Type B pancreatic cell (in vitro differentiated cells): ENCODE data around the gene FYB1. TPM values are rescaled to one million over a fixed set of nuclear protein-coding genes. Genes with fewer than 3 reads are reported as not detected.

ENCODE experiments used
- DNase-seq: peaks from one replicate; pipeline ENCODE4 v3.0.0; 2021; ENCODE audit warnings: mixed read lengths; ENCODE audit not compliant: unreplicated experiment; ENCODE audit errors: extremely low spot score
- H3K27ac Mint-ChIP-seq: 2 replicates; pipeline ENCODE4 v1.8.0; 2021; ENCODE audit warnings: mild to moderate bottlenecking, mixed read lengths
- H3K27me3 Mint-ChIP-seq: 2 replicates; pipeline ENCODE4 v1.8.0; 2021; ENCODE audit warnings: mixed read lengths
- H3K36me3 Mint-ChIP-seq: 2 replicates; pipeline ENCODE4 v1.8.0; 2021; ENCODE audit warnings: mixed read lengths
- H3K4me1 Mint-ChIP-seq: one replicate; pipeline ENCODE4 v1.8.0; 2021; ENCODE audit warnings: mixed read lengths; ENCODE audit not compliant: unreplicated experiment
- H3K4me3 Mint-ChIP-seq: 2 replicates; pipeline ENCODE4 v1.8.0; 2021; ENCODE audit warnings: mild to moderate bottlenecking, mixed read lengths
- H3K9me3 Mint-ChIP-seq: 2 replicates; pipeline ENCODE4 v1.8.0; 2021; ENCODE audit warnings: mixed read lengths
- total RNA-seq: library from RNA; stranded (reverse); gene quantifications from 2 replicates; pipeline ENCODE4 v1.2.1, GENCODE V29; 2021; ENCODE audit warnings: low replicate concordance
- TF ChIP-seq, protein P1 (sequence below): fragments of 200-600 bp; sonication (generic); conservative IDR thresholded peaks from 2 replicates; pipeline ENCODE4 v1.5.0; 2021; ENCODE audit warnings: antibody characterized with exemption, mild to moderate bottlenecking

FYB1 gene
- total RNA-seq, 1 donor from 2014 or later, result 0.24 TPM

DNA sequence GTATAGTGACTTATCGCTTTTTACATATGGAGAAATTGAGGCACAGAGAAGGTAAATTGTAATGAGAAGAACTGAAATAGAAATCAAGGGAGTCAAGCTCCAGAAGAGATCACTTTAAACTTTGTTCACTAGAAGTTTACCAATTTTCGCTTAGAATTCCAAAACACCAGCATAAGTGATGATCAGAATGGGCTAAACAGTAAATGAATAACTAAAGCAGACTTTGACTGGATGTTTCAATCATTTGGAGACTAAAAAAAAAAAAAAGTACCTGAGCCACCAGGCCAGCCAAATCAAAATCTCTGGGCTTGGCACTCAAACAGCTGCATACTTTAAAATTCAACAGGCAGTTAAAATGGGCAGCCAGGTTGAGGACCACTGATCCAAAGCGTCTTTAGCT is 38.2 kb upstream of the FYB1 start:
- Mint-ChIP-seq H3K36me3 (no peaks in the 10 kb centered on the region), H3K27ac (no peak overlapping the region), H3K4me1 (no peaks in the 10 kb centered on the region), H3K27me3 (peaks cover 3% of the 10 kb centered on the region), H3K9me3 (no peaks in the 10 kb centered on the region), H3K4me3 (no peak overlapping the region)
- DNase-seq, result no peak
- TF ChIP-seq, protein P1, sequence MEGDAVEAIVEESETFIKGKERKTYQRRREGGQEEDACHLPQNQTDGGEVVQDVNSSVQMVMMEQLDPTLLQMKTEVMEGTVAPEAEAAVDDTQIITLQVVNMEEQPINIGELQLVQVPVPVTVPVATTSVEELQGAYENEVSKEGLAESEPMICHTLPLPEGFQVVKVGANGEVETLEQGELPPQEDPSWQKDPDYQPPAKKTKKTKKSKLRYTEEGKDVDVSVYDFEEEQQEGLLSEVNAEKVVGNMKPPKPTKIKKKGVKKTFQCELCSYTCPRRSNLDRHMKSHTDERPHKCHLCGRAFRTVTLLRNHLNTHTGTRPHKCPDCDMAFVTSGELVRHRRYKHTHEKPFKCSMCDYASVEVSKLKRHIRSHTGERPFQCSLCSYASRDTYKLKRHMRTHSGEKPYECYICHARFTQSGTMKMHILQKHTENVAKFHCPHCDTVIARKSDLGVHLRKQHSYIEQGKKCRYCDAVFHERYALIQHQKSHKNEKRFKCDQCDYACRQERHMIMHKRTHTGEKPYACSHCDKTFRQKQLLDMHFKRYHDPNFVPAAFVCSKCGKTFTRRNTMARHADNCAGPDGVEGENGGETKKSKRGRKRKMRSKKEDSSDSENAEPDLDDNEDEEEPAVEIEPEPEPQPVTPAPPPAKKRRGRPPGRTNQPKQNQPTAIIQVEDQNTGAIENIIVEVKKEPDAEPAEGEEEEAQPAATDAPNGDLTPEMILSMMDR, result no peak

DNA sequence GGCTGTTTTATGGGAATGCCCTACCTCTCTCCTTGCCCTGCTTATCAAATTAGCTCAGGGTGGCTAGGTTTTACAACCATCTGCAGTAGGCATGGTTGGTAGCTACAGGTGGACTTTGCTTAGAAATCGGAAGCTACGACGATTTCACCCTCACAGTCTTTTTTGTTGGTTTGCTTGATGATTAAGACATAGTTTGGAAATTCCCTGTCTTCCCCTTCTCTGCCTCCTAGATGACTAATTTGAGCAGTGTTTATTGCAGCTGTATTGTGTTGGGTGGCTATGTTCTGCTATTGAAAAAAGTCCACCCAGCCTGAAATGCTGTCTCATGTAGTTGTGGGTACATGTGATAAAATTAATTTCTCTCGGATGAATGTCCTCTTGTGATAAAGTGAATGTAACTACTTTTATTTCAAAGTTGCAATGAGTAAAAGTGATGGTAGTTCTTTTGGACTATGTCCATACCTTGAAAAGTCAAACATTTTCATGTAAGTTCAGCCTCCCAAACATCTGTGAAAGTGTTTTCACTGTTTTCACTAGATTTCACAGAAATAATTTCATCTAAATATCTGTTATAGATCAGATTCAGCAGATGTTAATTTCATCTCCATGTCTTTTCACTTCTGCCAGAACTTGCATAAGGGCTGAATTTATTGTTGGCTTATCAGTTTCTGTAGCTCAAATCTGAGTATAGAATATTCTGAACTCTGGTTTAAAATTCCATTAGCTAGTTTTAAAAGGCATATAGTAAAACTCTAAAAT is 37.3 kb upstream of the FYB1 start:
- Mint-ChIP-seq H3K27ac (no peak overlapping the region), H3K4me1 (no peaks in the 10 kb centered on the region), H3K36me3 (no peaks in the 10 kb centered on the region), H3K9me3 (no peaks in the 10 kb centered on the region), H3K4me3 (no peak overlapping the region), H3K27me3 (peaks cover 3% of the 10 kb centered on the region)
- no peak for DNase-seq
- TF ChIP-seq, protein P1, result no peak

DNA sequence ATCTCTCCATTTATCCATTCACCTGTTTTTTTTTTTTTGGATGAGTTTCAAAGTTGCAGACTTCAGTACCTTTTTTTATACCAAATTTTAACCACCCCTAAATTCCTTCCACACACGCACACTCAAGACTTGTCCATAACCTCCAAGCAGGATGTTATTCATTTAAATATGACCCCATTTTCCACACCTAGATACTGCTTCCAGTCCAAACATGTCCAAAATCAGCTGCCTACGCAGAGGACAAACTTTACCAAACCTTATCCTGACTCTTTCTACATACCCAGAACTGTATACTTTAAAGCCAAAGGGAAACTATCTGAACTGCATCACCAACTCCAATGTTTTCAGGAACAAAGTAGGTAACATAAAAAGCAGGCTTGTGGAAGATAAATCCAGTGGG is 36.0 kb upstream of the FYB1 start:
- Mint-ChIP-seq H3K36me3 (no peaks in the 10 kb centered on the region), H3K9me3 (peaks cover 3% of the 10 kb centered on the region), H3K27ac (no peak overlapping the region), H3K4me3 (no peak overlapping the region), H3K27me3 (peaks cover 3% of the 10 kb centered on the region), H3K4me1 (no peaks in the 10 kb centered on the region)
- TF ChIP-seq, protein P1, result no peak
- no peak for DNase-seq

DNA sequence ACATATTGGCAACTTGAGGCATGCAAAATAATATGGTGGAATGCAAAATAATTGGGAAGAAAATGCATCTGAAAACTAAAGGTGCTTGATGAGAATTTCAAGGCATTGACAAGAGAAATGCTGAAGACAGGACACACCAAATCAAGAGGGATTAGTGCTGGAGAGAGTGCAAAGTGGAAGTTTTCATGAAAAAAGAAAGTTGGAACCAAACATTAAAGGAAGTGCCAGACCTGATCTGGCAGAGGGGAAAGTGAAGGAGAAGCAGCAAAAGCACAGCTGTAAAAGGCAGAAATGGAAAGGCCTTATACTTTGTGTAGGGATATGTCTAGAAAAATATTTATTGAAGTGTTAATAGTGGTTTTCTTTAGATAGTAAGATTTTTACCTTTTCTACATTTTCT is 35.3 kb upstream of the FYB1 start:
- Mint-ChIP-seq H3K36me3 (no peaks in the 10 kb centered on the region), H3K27ac (no peak overlapping the region), H3K9me3 (peaks cover 7% of the 10 kb centered on the region), H3K27me3 (peaks cover 3% of the 10 kb centered on the region), H3K4me3 (no peak overlapping the region), H3K4me1 (no peaks in the 10 kb centered on the region)
- no peak for DNase-seq
- TF ChIP-seq, protein P1, result no peak

DNA sequence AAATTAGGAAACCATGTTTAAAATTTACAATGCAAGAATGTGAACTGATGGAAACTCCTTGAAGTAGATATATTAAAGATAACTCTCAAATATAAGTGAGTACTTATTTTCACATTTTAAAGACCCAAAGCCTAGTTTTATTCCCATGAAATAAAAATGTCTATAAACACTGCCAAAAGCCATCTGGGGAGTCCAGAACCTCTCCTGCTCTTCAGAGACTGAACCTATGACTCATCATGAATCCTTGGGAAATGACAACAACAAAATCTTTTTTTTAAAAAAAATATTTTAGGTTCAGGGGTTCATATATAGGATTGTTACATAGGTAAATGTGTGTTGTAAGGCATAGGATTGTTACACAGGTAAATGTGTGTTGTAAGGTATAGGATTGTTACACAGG is 33.8 kb upstream of the FYB1 start:
- no peaks in the 10 kb centered on the region for H3K4me1 Mint-ChIP-seq
- peaks cover 3% of the 10 kb centered on the region for H3K27me3 Mint-ChIP-seq
- H3K36me3 Mint-ChIP-seq, result no peaks in the 10 kb centered on the region
- H3K9me3 Mint-ChIP-seq, result peaks cover 7% of the 10 kb centered on the region
- DNase-seq, result no peak
- TF ChIP-seq, protein P1, result no peak
- no peak overlapping the region for H3K4me3 Mint-ChIP-seq
- no peak overlapping the region for H3K27ac Mint-ChIP-seq
